Medulla oblongata (tissue), 1 donor: Measurements from ENCODE around the gene C2CD4D.

Experiments
- DNase-seq: peaks from one replicate; pipeline ENCODE4 v3.0.0-alpha.2; 2015; ENCODE audit errors: extremely low spot score

Gene C2CD4D

DNA sequence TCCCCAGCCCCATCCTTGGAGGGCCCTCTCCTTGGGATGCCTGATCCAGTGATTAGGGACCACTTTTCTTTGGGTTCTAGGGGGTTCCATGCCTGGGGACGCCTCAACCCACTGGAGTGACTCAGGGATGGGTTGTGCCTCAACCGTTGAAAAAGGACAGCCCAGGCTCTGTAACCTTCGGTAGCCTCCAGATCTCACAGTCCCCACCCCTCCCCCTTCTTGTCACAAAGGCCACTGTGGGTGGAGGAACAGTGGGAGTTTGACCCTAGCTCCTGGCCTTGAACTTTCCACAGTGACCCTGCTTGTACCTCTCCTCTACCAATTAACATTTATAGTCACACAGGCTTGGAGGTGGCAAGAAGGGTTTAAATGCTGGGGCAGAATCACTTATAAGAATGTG is 5.4 kb downstream of the C2CD4D start:
- no peak for DNase-seq

DNA sequence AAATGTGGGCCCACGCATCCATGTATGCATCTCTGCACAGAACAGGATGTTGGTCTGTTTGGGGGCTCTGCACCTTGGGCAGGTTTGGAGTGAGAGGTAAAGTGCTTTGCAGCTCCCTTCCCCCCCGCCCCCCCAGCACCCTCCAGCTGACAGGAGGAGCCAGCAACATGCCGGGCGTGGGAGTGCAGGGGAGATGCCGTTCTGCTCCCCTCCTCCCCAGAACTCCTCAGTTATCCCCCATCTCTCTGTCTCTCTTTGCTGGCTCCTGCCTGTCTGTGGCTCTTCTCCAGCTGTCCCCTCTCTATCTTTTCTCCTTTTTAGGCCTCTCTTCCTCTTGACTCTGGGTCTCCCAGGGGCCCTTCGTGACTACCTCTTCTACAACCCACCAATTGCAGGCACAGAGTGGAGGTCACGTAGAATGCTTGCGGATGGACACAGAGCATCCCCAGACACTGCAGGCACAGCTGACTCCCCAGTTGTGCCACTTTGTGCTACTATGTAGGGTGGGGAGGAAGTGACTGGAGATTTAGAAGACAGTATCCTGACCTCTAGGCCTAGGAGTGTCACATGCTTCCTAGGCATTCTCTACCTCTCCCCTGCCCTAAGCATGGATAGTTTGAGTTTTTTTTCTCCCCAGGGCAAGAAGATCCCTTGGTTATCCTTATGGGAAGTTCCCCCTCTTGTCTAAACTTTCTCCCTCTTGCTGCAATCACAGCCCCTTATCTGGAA is 6.3 kb downstream of the C2CD4D start:
- no peak for DNase-seq

- DNase-seq, result peak; percentile 54
Observed at GRCh38 chr1:151832318-151832980, 7.2 kb downstream of the C2CD4D start.

- no peak for DNase-seq
Observed at GRCh38 chr1:151831605-151832004, 8.0 kb downstream of the C2CD4D start, which contains the start of gene RORC. TSS of gene RORC (minus strand) at chr1:151831802. CDS start at chr1:151831764, 38 bp downstream.

DNA sequence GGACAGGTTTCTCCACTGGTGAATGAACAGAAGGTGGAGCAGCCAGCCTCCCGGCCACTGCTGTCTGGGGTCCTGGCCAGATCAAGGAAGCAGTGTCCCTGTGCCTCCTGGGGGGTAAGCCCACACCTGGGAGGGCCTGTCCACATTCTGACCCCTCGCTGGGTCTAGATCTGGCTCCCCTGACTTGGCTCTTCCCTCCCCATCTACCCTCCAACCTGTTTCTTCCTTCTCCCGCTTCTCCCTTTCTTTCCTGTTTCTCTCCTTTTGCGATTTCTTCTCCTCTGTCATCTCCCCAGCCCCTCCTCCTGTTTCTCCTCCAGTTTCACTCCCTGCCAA is 8.4 kb downstream of the C2CD4D start:
- DNase-seq, result no peak

- no peak for DNase-seq
Observed at GRCh38 chr1:151830055-151830454, 9.6 kb downstream of the C2CD4D start.

- DNase-seq, result no peak
Observed at GRCh38 chr1:151829352-151830046, 10.1 kb downstream of the C2CD4D start.

- no peak for DNase-seq
Observed at GRCh38 chr1:151828921-151829320, 10.7 kb downstream of the C2CD4D start.

DNA sequence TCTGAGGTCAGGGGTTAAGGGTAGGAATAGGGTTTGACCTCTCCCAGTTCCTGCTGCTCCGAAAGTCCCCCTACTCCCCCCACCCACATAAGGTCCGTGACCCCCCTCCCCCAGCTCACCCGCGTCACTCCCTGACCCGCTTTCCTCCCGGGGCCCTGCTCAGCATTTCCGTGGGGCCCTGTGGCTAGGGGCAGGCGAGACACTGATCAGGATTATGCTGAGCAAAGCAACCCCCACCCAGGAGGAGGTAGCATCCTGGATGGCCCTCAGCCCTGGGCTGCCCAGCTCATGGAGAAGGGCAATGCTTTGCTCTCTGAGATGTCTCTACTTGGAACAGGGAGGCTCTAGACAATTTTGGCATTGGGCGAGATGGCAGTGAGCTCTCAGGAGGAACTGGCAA is 11.8 kb downstream of the C2CD4D start:
- no peak for DNase-seq

DNA sequence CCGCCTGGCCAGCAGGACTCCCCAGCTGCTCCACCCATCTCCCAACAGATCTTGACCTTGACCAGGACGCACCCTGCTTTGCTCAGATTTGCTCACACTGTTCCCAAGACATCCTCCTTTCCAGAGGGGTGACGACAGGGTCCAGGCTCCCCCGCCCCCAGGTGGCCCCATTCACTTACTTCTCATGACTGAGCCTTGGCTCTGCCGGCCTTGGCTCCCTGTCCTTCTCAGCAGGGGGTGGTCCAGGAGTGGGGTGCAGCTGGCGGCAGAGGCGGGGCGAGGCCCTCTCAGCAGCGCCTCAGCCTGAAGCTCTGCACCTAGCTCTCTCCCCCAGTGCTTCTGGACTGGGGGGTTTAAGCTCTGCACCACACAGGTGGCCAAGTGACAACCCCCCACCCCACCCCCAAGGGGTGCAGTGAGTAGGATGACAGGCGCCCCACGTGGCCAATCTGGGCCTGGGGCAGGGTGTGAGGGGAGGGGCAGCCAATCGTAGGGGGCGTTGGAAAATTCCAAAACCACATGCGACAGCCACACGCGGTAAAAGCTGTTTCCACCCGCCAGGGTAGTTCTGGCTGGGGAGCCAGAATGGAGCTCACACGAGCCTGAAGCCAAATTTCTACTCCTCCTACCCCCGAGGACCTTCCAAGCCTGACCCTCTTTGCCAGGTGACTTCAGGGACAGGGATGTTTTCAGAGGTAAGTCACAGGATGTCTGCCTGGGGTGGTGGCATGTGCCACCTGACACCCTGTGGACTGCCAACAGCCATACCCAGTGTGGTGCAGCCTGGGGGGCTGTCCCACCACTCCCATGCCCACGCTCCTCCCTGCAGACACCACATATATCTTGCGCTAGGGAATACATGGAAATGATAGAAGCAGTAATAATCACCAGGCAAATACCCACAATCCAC is 13.6 kb downstream of the C2CD4D start:
- no peak for DNase-seq

DNA sequence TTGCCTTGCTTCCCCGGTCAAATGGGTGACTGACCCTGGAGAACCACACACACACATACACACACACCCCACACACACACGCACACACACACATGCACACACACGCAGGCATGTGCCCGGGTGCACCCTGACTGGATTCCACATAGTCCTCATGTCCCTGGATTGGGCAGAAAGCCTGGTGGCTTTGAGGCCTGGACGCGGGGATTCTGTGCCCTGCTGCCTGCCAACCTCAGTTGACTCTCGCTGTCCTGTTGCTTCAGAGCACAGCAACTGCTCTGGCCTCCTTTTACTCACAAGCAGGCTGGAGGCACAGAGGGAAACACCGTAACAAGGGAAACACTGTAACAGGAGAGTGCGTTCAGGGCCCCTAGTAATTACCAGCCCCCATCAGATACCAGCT is 14.4 kb downstream of the C2CD4D start:
- peak; percentile 48 for DNase-seq

GRCh38 chr1:151823175-151823574 is 16.4 kb downstream of the C2CD4D start:
- DNase-seq, result no peak

DNA sequence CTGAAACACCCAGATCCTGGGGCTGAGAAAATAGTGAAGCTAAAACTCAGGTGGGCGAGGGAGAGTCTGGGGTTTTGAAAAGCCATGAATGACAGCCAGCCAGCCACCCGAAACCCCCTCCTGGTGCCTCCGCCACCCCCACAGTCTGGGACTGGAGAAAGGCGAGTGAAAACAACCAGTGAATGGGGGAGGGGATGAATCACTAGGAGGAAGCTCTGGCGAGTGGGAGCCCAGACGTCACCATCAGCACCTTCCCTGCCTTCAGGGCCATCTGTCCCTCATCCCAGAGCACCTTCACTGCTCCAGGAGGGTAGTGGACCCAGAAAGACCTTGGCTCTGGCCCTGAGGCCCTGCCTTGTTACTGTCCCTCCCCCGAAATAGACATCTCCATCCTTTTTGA is 17.2 kb downstream of the C2CD4D start:
- DNase-seq, result no peak

DNA sequence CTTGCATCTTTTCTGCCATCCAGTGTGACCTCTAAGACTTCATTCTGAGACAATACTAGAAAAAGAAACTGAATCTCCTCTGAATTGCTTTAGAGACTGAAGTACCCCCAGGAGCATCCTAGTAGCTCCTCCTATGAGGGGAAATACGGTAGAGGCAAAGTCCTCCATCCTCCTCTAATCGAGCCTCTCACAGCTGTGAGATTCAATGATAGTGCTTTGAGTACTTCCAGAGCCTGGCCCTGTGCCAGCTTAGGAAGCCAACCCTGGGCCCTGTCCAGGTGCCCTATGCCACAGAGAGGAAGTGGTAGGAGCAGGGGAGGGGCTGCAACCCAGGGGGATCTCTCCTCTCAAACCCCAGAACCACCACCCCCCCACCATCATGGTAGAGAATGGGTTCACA is 18.7 kb downstream of the C2CD4D start:
- DNase-seq, result no peak

DNA sequence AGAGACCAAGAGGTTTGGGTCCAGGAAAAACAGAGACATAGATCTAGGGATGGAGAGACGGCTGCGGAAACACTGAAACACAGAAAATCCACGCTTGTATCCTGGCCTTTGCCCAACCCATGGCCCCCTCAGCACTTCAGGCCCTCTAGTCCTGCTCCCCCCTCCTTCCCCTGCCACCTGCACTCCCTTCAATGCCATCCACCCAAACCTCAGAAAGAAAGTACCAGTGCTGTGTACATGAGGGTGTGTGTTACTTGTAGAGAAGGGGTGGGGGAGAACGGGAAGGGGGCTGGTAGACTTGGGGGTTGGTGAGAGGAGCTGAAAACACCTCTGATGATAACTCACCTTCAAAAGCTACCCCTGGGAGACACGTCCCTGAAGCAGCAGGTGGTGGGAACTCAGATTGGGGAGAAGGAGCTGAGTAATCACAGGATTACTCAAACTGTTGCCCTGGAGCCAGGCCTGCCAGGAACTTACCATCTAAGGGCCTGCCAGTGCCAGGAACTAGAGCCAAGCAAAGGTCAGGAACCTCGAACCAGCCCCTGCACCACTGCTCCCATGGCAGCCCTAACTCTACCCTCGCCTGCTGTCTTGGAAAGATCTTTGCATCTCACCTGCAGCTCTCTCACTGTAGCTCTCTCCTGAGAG is 19.5 kb downstream of the C2CD4D start:
- DNase-seq, result no peak

DNA sequence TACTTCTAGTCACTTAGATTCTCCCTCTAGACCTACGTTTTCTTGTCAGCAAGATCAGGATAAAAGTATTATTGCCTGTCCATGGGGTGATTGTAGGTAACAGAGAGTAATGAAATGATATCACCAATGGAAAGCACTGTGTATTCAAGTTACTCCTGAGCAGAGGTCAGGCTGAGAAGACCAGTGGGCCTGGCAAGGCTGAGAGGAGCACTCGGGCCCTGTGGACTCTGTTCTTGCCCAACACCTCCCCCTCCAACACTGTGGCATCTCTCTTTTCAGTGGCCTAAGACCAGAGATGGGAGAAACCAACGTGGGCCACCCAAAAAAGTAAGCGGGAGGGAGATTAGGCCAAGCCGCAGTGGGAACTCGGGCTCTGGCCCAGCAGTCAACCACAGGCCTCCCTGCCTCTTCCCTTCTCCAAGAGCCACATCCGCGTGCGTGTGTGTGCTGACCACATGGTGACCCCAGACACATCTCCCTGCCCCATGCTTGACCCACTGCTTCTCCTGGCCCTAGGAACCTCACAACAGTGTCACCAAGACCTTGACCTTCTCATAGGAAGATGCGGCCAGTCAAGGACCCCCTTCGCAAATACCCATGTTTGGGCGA is 20.3 kb downstream of the C2CD4D start:
- no peak for DNase-seq

DNA sequence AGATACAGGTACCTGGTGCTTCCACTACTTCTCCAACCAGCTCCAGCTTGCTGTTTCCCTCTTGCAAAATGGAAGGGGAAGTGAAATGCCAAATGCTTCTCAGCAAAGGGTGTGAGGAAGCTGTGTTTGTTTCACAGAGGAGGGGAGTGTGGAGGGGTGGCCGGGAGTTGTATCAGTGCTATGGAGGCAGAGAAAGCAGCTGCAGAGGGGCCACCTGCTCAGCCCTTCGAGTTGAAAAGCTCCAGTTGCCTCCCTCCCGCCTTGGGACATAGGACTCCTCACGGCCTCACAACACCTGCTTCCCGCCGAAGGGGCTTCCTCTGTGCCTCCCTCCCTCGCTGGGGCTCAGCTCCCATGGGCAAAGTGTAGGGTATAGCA is 22.3 kb downstream of the C2CD4D start:
- DNase-seq, result no peak

- DNase-seq, result no peak
Observed at GRCh38 chr1:151816548-151817352, 22.9 kb downstream of the C2CD4D start.

DNA sequence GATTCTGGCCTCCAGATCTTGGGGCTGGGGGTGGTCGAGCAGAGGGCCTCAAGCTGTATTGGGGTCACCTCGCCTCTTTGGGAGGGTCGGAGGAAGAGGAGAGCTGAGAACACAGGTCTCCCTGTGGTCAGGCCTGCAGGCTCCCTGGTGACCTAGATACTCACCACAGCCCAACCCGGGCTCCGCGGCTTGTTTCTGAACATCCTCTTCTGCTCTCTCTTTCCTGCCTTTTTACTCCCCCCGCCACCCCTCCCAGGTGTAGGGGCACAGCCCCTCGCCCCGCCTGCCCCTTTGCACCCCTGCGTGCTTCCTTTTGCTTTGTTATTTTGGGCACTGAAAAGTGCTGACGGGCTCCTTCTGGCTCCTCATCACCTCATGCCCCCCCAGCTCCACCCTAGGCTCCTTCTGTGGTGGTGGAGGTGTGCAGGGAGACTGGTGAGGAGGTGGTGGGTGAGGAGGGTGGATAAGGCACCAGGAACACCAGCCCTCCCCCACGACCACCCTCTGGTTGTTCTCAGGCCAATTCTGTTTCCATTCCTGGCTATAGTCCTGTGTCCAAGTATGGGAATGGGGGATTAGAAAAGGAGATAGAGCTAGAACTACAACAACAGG is 23.8 kb downstream of the C2CD4D start:
- no peak for DNase-seq
